Astrocyte of the hippocampus (primary cell): Measurements from ENCODE around the gene BHMT.
A peak's percentile ranks its signal among the peaks of the same experiment; 100 is the strongest.

Experiments
- DNase-seq: peaks from one replicate; pipeline ENCODE4 v3.0.0; 2011; ENCODE audit warnings: low read depth, low spot score

BHMT gene

GRCh38 chr5:79111387-79111959 is at the start of gene BHMT:
TSS of gene BHMT (plus strand) at chr5:79111809. CDS start at chr5:79111886, 77 bp downstream.
- DNase-seq: no peak

- DNase-seq: peak; percentile 13
Observed at GRCh38 chr5:79062436-79062835, 49.2 kb upstream of the BHMT start.

GRCh38 chr5:79069488-79070349 is 41.9 kb upstream of the BHMT start, which contains the start of the genes BHMT2 and DMGDH:
TSS of gene BHMT2 (plus strand) at chr5:79069767. CDS start at chr5:79069783, 16 bp downstream.
TSS of gene DMGDH (minus strand) at chr5:79069674. CDS start at chr5:79069620, 54 bp downstream.
- peak; percentile 67 for DNase-seq

GRCh38 chr5:79070350-79070667 is 41.3 kb upstream of the BHMT start:
- DNase-seq: peak; percentile 17

- DNase-seq: no peak
Observed at GRCh38 chr5:79074641-79075040, 37.0 kb upstream of the BHMT start.

GRCh38 chr5:79075646-79076426 is 35.8 kb upstream of the BHMT start:
- DNase-seq: no peak

- DNase-seq: no peak
Observed at GRCh38 chr5:79076819-79077218, 34.8 kb upstream of the BHMT start.

GRCh38 chr5:79077680-79078365 is 33.8 kb upstream of the BHMT start:
- no peak for DNase-seq

- DNase-seq: no peak
Observed at GRCh38 chr5:79080804-79081203, 30.8 kb upstream of the BHMT start.

GRCh38 chr5:79081779-79082178 is 29.8 kb upstream of the BHMT start:
- no peak for DNase-seq

GRCh38 chr5:79086116-79086515 is 25.5 kb upstream of the BHMT start:
- peak; percentile 42 for DNase-seq

- DNase-seq: no peak
Observed at GRCh38 chr5:79088507-79088906, 23.1 kb upstream of the BHMT start.

GRCh38 chr5:79091064-79091463 is 20.5 kb upstream of the BHMT start:
- no peak for DNase-seq

GRCh38 chr5:79093762-79094161 is 17.8 kb upstream of the BHMT start:
- no peak for DNase-seq

GRCh38 chr5:79105868-79106267 is 5.7 kb upstream of the BHMT start:
- DNase-seq: no peak

- no peak for DNase-seq
Observed at GRCh38 chr5:79107020-79107796, 4.4 kb upstream of the BHMT start.

GRCh38 chr5:79108086-79108485 is 3.5 kb upstream of the BHMT start:
- no peak for DNase-seq

- no peak for DNase-seq
Observed at GRCh38 chr5:79108792-79109191, 2.8 kb upstream of the BHMT start.

- DNase-seq: no peak
Observed at GRCh38 chr5:79109527-79110492, 1.8 kb upstream of the BHMT start.
